22Rv1 (cell line): ENCODE measurements around the gene RPS10.

Experiments used
- CTCF ChIP-seq: fragments of 450-650 bp; IDR thresholded peaks from 2 replicates; pipeline ENCODE4 v1.5.1; 2017; ENCODE audit warnings: mild to moderate bottlenecking
- ZFX ChIP-seq: fragments of 450-650 bp; IDR thresholded peaks from 2 replicates; pipeline ENCODE4 v1.6.1; 2017; ENCODE audit warnings: antibody characterized with exemption, borderline replicate concordance

DNA sequence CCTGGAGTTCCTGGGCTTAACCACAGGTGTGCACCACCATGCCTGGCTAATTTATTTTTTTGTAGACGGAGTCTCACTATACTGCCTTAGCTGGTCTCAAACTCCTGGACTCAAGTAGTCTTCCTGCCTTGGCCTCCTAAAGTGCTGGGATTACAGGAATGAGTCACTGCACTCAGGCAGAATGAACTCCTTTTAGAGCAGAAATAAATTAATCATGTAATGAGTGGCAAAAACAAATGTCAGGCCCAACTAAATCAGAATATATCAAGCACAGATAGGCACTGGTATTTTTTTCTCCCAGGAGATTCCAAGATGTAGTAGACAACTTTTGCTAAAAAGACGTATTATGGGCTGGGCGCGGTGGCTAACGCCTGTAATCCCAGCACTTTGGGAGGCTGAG is 2.6 kb downstream of the RPS10 start:
- no peak for TF ChIP-seq CTCF
- no peak for TF ChIP-seq ZFX
